Measurements from ENCODE around the gene ESRRA.

The ESRRA gene

DNA sequence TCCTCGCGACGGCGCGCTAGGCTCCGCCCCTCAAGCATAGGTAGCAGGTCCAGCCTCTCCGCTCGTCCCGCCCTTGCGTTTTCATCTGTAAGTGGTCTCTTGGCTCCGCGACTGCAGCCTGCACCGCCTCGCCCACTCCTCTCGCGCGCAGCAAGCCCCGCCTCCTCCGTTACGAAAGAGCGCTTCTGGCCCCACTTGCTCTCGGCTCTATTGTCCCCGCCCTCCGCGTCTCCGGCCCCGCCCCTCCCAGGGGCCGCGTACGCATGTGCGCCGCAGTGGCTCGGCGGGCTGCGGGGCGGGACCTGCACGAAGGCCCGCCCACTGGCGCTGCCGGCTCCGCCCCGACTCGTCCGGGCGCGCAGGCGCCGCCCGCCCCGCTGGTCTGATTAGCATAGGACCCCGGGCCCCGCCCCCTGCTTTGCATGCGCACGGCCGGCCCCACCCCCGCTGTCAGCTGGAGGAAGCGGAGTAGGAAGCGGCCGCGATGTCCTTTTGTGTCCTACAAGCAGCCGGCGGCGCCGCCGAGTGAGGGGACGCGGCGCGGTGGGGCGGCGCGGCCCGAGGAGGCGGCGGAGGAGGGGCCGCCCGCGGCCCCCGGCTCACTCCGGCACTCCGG, at the start of gene ESRRA:
Gene ESRRA (plus strand): TSS at position 450 of the 616 bp plus-strand sequence. CDS start 1,656 bp downstream, outside the sequence.
- peak; percentile 99 for DNase-seq (ENCODE audit: low spot score)

- DNase-seq (ENCODE audit: low spot score), result no peak
Observed at GRCh38 chr11:64256300-64256699, 49.0 kb upstream of the ESRRA start.

DNA sequence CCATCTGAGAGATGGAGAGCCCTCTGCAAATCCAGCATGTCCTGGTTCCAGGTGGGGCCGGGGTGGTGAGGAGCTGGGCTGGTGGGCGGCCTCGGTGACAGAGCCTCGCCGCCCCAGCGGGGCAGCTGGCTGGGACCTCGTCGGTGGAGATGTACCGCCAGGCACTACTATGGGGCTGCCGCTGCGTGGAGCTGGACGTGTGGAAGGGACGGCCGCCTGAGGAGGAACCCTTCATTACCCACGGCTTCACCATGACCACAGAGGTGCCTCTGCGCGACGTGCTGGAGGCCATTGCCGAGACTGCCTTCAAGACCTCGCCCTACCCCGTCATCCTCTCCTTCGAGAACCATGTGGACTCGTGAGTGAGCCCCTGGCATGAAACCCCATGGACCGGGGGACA, 47.0 kb upstream of the ESRRA start:
- DNase-seq (ENCODE audit: low spot score), result no peak

GRCh38 chr11:64258946-64259532, 46.3 kb upstream of the ESRRA start:
- no peak for DNase-seq (ENCODE audit: low spot score)

DNA sequence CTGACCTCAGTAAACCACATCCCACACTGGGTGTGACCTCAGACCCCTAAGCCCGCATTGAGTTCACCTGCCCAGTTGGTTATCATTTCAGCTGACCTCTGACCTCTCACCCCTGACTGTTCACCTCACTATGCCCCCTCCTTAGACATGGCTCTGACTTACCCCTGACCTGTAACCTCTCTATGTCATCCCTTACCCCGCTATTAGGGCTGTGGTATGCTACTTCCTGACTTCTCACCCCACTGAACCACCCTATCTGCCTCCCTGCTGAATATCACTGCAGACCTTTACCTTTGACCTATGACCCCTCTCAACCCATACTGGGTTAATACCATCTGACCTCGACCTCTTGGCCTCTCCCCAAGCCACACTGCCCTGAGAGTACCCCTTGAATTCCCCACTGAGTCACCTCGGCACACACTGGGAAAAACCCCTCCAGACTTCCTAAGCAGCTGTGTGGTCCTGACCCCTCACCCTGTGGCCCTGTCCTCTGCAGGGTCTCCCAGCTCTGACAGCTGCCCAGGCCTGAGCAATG, 45.7 kb upstream of the ESRRA start:
- no peak for DNase-seq (ENCODE audit: low spot score)

GRCh38 chr11:64260147-64260708, 45.1 kb upstream of the ESRRA start:
- no peak for DNase-seq (ENCODE audit: low spot score)

GRCh38 chr11:64261556-64262080, 43.7 kb upstream of the ESRRA start:
- DNase-seq (ENCODE audit: low spot score), result no peak

DNA sequence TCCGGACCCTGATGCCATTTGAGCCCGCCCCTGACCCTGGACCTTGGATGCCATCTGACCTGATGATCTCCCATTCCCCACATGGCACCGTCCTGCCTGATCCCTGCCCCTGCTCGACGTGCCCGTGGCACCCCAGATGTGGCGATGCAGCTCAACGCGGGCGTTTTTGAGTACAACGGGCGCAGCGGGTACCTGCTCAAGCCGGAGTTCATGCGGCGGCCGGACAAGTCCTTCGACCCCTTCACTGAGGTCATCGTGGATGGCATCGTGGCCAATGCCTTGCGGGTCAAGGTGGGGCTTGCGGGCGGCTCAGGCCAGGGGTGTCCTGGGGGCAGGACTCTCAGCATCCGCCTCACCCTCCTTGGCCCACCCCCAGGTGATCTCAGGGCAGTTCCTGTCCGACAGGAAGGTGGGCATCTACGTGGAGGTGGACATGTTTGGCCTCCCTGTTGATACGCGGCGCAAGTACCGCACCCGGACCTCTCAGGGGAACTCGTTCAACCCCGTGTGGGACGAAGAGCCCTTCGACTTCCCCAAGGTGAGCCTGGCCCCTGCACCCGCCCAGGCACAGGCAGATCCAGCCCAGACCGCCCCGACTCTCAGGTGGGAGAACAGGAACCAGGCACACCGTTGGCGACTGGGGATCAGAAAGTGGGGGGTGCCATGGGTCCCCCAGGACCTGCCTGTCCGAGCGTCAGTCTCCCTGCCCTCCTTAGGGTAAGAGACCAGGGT, 42.9 kb upstream of the ESRRA start:
- no peak for DNase-seq (ENCODE audit: low spot score)

- no peak for DNase-seq (ENCODE audit: low spot score)
Observed at GRCh38 chr11:64263021-64263946, 42.0 kb upstream of the ESRRA start.

- no peak for DNase-seq (ENCODE audit: low spot score)
Observed at GRCh38 chr11:64263947-64264317, 41.4 kb upstream of the ESRRA start.

DNA sequence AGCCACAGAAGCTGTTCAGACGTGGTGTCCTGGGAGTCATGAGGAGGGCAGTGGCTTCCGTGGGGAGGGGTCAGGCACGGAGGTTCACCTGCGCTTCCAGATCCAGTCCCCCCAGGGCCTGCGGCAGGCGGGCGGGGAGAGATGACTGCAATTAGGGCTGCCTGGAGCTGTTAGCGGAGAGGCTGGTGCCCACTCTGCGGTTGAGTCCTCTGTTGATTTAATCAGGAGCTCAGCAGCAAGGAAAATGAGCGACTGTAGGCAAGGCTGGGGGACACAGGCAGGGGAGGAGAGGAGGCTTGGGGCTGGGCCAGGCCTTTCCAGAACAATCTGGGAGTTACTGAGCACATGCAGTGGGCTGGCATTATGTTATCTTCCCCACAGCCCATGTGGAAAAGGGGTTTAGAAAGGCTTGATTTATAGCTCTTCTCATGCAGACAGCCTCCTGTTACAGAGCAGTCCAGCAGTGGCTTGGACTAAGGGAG, 40.9 kb upstream of the ESRRA start:
- DNase-seq (ENCODE audit: low spot score), result no peak

GRCh38 chr11:64265176-64266160, 39.9 kb upstream of the ESRRA start:
- no peak for DNase-seq (ENCODE audit: low spot score)

DNA sequence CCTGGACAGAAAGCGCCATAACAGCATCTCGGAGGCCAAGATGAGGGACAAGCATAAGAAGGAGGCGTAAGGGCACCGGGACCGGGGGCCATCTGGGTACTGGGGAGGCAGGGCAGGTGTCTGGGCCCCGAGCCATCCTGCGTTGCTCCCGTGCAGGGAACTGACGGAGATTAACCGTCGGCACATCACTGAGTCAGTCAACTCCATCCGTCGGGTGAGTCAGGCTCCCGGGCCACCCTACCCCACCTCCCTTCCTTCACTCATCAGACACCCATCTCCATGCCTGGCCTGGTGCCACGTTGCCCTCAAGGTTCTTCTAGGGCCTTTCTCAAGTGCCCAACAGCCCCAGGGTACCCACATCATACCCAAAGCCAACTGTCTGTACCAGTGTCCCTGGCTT, 39.0 kb upstream of the ESRRA start:
- DNase-seq (ENCODE audit: low spot score), result no peak

DNA sequence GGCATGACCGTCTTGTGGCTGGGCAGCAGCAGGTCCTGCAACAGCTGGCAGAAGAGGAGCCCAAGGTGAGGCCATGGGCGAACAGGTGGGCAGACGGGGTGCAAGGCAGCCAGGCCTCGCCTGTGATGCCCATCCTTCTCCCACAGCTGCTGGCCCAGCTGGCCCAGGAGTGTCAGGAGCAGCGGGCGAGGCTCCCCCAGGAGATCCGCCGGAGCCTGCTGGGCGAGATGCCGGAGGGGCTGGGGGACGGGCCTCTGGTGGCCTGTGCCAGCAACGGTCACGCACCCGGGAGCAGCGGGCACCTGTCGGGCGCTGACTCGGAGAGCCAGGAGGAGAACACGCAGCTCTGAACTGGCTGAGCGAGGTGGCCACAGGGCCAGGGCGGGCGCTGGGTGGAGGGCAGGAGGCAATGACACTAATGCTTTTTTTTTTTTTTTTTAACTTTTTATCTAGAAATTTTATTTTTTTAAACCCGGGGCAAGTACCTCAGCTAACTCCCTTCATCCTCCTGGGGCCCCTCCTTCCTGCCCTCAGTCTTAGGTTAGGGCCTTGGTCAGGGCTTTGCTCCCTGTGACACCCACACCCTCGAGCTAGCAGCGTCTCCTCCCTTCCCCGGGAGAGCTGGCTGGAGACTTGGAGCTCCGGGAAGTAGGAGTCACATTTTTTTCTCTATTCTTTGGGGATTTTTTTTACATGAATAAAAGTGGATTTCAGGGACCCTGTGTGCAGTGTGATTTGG, 37.9 kb upstream of the ESRRA start:
- DNase-seq (ENCODE audit: low spot score), result no peak

GRCh38 chr11:64268025-64268892, 37.1 kb upstream of the ESRRA start:
- DNase-seq (ENCODE audit: low spot score), result no peak

DNA sequence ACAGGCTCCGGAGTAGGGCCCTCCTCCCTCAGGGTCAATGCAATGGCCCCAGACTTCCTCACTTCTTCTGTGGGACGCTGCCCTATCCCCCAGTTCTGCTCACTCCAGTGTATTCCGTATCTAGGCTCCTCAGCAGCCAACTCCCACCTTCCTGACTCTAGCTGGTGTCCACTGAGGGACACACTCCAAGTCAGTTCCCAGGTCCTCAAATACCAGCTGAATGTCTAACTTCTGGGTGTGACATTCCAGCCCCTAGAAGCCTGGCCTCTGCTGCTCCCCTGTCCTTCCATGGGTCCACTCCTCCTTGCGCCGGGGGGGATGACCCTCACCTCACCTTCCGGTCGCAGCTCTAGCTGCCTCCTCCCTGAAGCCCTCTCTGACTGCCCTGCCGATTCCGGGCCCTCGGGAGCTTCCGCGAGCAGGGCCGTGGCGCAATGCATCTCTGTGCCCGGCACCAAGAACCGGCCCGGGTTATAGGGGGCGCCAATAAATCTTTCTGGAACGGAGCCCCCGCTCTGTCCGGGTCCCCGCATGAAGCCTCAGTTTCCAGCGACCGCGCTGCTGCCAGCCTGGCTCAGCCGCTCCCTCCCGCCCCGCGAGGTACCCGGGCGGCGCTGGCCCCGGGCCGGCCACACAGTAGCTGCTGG, 36.3 kb upstream of the ESRRA start:
- peak; percentile 44 for DNase-seq (ENCODE audit: low spot score)

GRCh38 chr11:64269540-64270220, 35.6 kb upstream of the ESRRA start:
- DNase-seq (ENCODE audit: low spot score), result peak; percentile 100
